Activated CD8-positive, alpha-beta T cell treated with anti-CD3 and anti-CD28 coated beads, Interleukin-2, amount 10 ng/mL, durations not matched to agents 7 days and 5 days (primary cell): ENCODE results near the gene IFI27L2. TPM values are rescaled to one million over a fixed set of nuclear protein-coding genes. Genes with fewer than 3 reads are reported as not detected.

Experiments
- ATAC-seq: fragments of 150-1000 bp; cut with Tn5 transposase; one replicate; pipeline ENCODE4 v1.10.0; 2021; ENCODE audit warnings: moderate library complexity
- CTCF ChIA-PET: fragments of 350-600 bp; sonication (Branson Sonifier 250); formaldehyde crosslinking; loops from one replicate; lab custom pipeline; 2021; ENCODE audit warnings: antibody characterized with exemption; lab: Charles Lee
- POLR2A ChIA-PET: fragments of 350-600 bp; sonication (Branson Sonifier 250); formaldehyde crosslinking; loops from one replicate; lab custom pipeline; 2021; ENCODE audit warnings: antibody characterized with exemption; lab: Charles Lee
- DNase-seq: peaks from one replicate; pipeline ENCODE4 v3.0.0-alpha.2; 2020
- H3K27ac Mint-ChIP-seq: one replicate; pipeline ENCODE4 v1.8.0; 2021; ENCODE audit warnings: mild to moderate bottlenecking, mixed read lengths
- H3K27me3 Mint-ChIP-seq: one replicate; pipeline ENCODE4 v1.8.0; 2021; ENCODE audit warnings: low read depth, mixed read lengths
- H3K36me3 Mint-ChIP-seq: one replicate; pipeline ENCODE4 v1.8.0; 2021; ENCODE audit warnings: low read depth, mixed read lengths
- H3K4me1 Mint-ChIP-seq: one replicate; pipeline ENCODE4 v1.8.0; 2021; ENCODE audit warnings: low read depth, mixed read lengths
- H3K4me3 Mint-ChIP-seq: one replicate; pipeline ENCODE4 v1.8.0; 2021; ENCODE audit warnings: mild to moderate bottlenecking, mixed read lengths
- H3K9me3 Mint-ChIP-seq: one replicate; pipeline ENCODE4 v1.8.0; 2022; ENCODE audit warnings: mixed read lengths; ENCODE audit not compliant: insufficient read depth
- total RNA-seq, 2 experiments: library from RNA; stranded (reverse); gene quantifications; one replicate each; pipeline ENCODE4 v1.2.3, GENCODE V29; 2021

The IFI27L2 gene
- total RNA-seq, result 10 to 100 TPM; 65.2 to 74.6 TPM

- DNase-seq, result peak; percentile 84
- Mint-ChIP-seq H3K27me3 (peaks cover 11% of the 10 kb centered on the region), H3K36me3 (peaks cover 6% of the 10 kb centered on the region), H3K4me3 (peak within 1 kb of the TSS; percentile 78), H3K4me1 (peaks cover 17% of the 10 kb centered on the region), H3K9me3 (no peaks in the 10 kb centered on the region), H3K27ac (peak within 1 kb of the TSS; percentile 88)
- CTCF ChIA-PET, result interaction anchor here (0.8 to 5.5 kb wide), 15 partner anchors 7 to 191 kb away, joined by 3 to 79 read pairs (median 4); partner anchors contain the start of genes DDX24 and IFI27L1
- POLR2A ChIA-PET, result interaction anchor here (0.7 to 1.2 kb wide), 5 partner anchors 34 to 201 kb away, joined by 3 to 8 read pairs (median 3); partner anchors contain the start of genes DDX24 and IFI27L1
- ATAC-seq, result peak; percentile 98
Observed at GRCh38 chr14:94129111-94129757, at the start of gene IFI27L2. IFI27L2 (minus strand) TSS chr14:94129604; CDS start chr14:94129564, 40 bp downstream.

DNA sequence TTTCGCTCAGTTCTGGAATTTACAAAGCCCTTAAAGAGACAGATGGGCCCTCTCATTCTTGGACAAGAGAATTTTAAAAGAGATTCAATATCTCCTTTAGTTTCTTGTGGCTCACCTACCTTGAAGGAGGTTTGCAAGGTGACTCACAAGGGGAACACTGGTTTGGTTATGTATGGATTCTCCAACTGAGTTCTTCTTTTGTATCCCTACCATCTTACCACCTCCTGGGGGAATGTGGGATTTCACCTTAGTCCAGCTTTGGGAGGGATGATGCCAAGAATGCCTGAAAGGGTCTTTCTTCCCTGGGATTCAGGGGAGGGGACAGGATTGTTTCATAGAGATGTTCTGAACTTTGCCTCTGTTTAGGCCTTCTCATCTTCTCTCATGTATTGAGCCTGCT, 48.4 kb upstream of the IFI27L2 start:
- peaks cover 26% of the 10 kb centered on the region for H3K4me1 Mint-ChIP-seq
- CTCF ChIA-PET, result interaction anchor here (1.3 to 7.5 kb wide), 2 partner anchors 42 to 47 kb away, joined by 3 to 79 read pairs; partner anchors contain the start of gene IFI27L2
- H3K27ac Mint-ChIP-seq, result no peak overlapping the region

DNA sequence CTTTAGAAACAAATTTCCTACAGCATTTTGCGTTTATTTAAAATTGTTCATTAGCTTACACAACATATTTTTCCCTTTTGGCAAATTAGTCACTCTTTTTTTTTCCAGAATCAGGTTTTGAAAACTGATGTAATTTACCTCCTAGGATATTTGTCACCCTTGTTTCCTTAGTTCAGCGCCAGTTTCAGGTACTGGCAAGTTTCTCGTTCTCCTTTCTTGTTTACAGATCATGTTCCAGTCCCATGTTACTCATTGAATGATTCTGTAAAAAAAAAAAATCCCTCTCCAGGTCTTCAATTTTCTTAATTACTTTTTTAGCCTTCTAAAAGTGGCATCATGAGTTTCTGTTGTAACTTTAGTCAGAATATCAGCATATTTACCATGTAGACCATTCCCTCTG, 47.4 kb upstream of the IFI27L2 start:
- Mint-ChIP-seq H3K4me1 (peaks cover 27% of the 10 kb centered on the region), H3K27ac (no peak overlapping the region), H3K4me3 (no peak overlapping the region), H3K36me3 (no peaks in the 10 kb centered on the region), H3K27me3 (peaks cover 61% of the 10 kb centered on the region), H3K9me3 (no peaks in the 10 kb centered on the region)
- POLR2A ChIA-PET, result no interaction called here
- DNase-seq (no peak), ATAC-seq (no peak)
- CTCF ChIA-PET, result interaction anchor here (1.3 kb wide), 1 partner anchor 41 kb away, joined by 3 read pairs; no protein-coding TSS in a partner anchor

More for the DNA sequence above, 48.4 kb upstream of the IFI27L2 start:
- DNase-seq (no peak), ATAC-seq (no peak)
- Mint-ChIP-seq H3K4me3 (no peak overlapping the region), H3K36me3 (no peaks in the 10 kb centered on the region), H3K9me3 (no peaks in the 10 kb centered on the region), H3K27me3 (peaks cover 55% of the 10 kb centered on the region)
- POLR2A ChIA-PET, result no interaction called here

DNA sequence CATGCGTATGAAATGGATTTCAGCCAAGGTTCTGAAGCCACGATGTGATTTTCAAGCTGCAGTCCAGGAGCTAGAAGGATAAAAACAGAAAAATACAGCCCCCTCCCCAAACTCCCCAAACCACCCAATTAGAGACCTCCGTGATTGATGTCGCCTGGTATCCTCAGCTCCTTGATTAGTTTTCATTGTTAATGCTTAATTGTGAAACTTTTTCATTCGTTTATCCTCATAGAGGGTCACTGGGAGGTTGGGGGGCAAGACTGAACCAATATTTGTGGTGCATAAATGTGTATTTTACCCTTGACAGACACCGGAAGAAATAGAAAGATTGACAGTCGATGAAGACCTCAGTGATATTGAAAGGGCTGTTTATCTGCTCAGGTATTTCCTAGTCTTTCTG, 46.3 kb upstream of the IFI27L2 start:
- Mint-ChIP-seq H3K9me3 (no peaks in the 10 kb centered on the region), H3K4me1 (peaks cover 23% of the 10 kb centered on the region), H3K27ac (no peak overlapping the region), H3K4me3 (no peak overlapping the region), H3K27me3 (peaks cover 66% of the 10 kb centered on the region), H3K36me3 (no peaks in the 10 kb centered on the region)
- ATAC-seq, result no peak
- CTCF ChIA-PET, result interaction anchor here (1.4 to 3.4 kb wide), 4 partner anchors 14 to 236 kb away, joined by 3 to 15 read pairs (median 12); no protein-coding TSS in a partner anchor
- POLR2A ChIA-PET, result no interaction called here
- DNase-seq, result no peak

DNA sequence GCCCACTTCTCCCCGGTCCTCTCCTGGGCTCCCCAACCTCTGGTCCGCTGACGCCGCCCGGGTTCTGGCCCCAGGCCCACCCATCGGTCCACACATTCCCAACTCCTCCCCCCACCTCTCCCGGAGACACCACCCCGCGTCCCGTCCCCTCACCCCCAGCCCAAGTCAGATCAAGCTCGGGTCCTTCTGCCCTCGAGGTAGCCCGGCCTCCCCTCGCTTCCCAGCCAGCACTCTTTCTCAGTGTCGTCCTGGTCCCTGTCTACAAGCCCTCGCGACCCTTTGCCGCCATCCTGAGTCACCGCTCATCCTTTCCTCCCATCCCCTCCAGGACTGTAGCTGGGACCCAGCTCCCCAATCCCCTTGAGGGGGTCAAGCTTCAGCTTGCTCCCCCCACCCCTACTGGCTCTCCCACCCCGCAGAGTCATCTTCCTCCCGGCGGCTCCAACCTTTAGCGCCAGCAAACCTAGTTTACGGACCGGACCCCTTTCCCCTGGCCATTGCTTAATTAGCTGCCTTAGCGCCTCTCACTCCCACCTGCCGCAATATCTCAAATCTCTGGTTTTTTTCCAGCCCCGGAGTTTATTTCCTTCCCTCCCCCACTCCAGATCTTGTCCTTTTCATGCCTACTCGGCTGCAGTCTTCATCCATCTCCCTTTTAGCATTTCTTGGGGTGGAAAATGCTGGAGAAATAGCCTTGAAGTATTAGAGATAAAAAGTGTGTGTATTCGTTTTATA, 45.8 kb upstream of the IFI27L2 start:
- POLR2A ChIA-PET, result interaction anchor here (0.6 kb wide), 1 partner anchor 102 kb away, joined by 4 read pairs; no protein-coding TSS in a partner anchor
- peaks cover 18% of the 10 kb centered on the region for H3K4me1 Mint-ChIP-seq
- CTCF ChIA-PET, result interaction anchor here (1.4 to 3.4 kb wide), 4 partner anchors 13 to 235 kb away, joined by 3 to 15 read pairs (median 12); no protein-coding TSS in a partner anchor
- H3K27me3 Mint-ChIP-seq, result peaks cover 67% of the 10 kb centered on the region
- H3K27ac Mint-ChIP-seq, result no peak overlapping the region
- no peaks in the 10 kb centered on the region for H3K36me3 Mint-ChIP-seq
- H3K4me3 Mint-ChIP-seq, result peak overlapping the region; percentile 61
- no peaks in the 10 kb centered on the region for H3K9me3 Mint-ChIP-seq
- ATAC-seq (no peak), DNase-seq (no peak)

- Mint-ChIP-seq H3K4me3 (peak overlapping the region; percentile 28), H3K9me3 (no peaks in the 10 kb centered on the region), H3K4me1 (peaks cover 18% of the 10 kb centered on the region), H3K27me3 (peaks cover 70% of the 10 kb centered on the region), H3K36me3 (no peaks in the 10 kb centered on the region), H3K27ac (no peak overlapping the region)
- POLR2A ChIA-PET, result interaction anchor here (0.6 kb wide), 1 partner anchor 101 kb away, joined by 4 read pairs; no protein-coding TSS in a partner anchor
- DNase-seq (no peak), ATAC-seq (no peak)
- CTCF ChIA-PET, result interaction anchor here (1.4 to 3.4 kb wide), 4 partner anchors 13 to 235 kb away, joined by 3 to 15 read pairs (median 12); no protein-coding TSS in a partner anchor
Observed at GRCh38 chr14:94174604-94175010, 45.2 kb upstream of the IFI27L2 start.

DNA sequence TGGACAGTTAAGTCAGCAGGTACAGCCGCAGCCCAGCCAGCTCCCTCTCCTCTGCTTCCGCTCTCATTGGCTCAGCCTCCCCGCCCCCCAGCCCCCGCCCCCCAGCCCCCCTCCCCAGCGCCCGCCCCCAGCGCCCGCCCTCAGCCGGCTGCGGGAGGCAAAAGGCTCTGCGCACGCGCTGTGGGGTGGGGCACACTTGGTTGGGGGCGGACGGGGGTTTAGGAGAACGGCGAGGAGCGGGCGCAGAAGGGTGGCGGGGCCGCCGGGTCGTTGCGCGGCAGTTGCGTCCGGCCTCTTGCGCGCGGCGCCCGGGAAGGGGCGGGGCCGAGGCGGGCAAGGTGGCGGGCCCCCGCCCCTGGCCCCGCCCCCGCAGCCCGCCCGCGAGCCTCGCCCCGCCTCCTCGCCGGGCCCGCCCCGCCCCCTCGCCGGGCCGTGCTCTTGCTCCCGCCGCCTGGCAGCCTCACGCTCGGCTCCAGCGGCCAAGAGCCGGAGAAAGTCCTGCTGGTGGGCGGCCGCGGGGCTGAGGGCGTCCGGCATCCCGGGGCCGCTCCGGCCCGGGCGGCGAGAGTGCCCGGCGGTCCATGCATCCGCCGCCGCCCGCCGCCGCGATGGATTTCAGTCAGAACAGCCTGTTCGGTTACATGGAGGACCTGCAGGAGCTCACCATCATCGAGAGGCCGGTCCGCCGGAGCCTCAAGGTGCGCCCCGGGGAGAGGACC, 44.6 kb upstream of the IFI27L2 start, which contains the start of gene PPP4R4:
TSS of gene PPP4R4 (plus strand) at position 438 of the 719 bp plus-strand sequence. CDS start at position 582, 144 bp downstream.
- Mint-ChIP-seq H3K4me3 (peak within 1 kb of the TSS; percentile 70), H3K36me3 (no peaks in the 10 kb centered on the region), H3K27me3 (peaks cover 66% of the 10 kb centered on the region), H3K4me1 (peaks cover 18% of the 10 kb centered on the region), H3K27ac (peak within 1 kb of the TSS; percentile 59), H3K9me3 (no peaks in the 10 kb centered on the region)
- ATAC-seq (peak; percentile 92), DNase-seq (peak; percentile 89)
- CTCF ChIA-PET, result interaction anchor here (1.3 to 3.4 kb wide), 4 partner anchors 16 to 234 kb away, joined by 4 to 15 read pairs (median 12); no protein-coding TSS in a partner anchor
- POLR2A ChIA-PET, result no interaction called here

- H3K27me3 Mint-ChIP-seq, result peaks cover 63% of the 10 kb centered on the region
- ATAC-seq (no peak), DNase-seq (no peak)
- no peaks in the 10 kb centered on the region for H3K9me3 Mint-ChIP-seq
- H3K4me1 Mint-ChIP-seq, result peaks cover 18% of the 10 kb centered on the region
- peak overlapping the region; percentile 70 for H3K4me3 Mint-ChIP-seq
- ChIA-PET POLR2A (interaction anchor here (0.7 kb wide), 1 partner anchor 11 kb away, joined by 3 read pairs; no protein-coding TSS in a partner anchor), CTCF (interaction anchor here (1.3 to 3.4 kb wide), 2 partner anchors 15 to 233 kb away, joined by 4 to 15 read pairs; no protein-coding TSS in a partner anchor)
- no peaks in the 10 kb centered on the region for H3K36me3 Mint-ChIP-seq
- H3K27ac Mint-ChIP-seq, result peak overlapping the region; percentile 59
Observed at GRCh38 chr14:94173471-94173884, 44.1 kb upstream of the IFI27L2 start.

DNA sequence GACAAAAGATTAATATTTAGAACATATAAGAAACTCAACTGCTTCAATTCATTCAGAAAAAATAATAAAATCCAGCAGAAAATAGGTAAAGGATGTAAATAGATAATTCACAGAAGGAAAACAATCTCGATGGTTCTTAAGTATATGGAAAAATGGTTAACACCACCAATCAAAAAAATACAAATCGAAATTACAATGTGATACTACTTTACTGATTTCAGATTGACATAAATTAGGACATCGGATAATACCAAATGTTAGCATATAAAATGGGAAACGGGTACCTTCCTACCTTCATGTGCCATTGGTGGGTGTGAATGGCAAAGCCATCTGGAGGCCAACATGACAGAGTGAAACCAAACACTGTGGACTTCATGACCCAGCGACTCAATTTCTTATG, 43.1 kb upstream of the IFI27L2 start:
- peak overlapping the region; percentile 70 for H3K4me3 Mint-ChIP-seq
- CTCF ChIA-PET, result no interaction called here
- H3K27me3 Mint-ChIP-seq, result peaks cover 57% of the 10 kb centered on the region
- no peak overlapping the region for H3K27ac Mint-ChIP-seq
- DNase-seq (no peak), ATAC-seq (no peak)
- no peaks in the 10 kb centered on the region for H3K9me3 Mint-ChIP-seq
- no peaks in the 10 kb centered on the region for H3K36me3 Mint-ChIP-seq
- POLR2A ChIA-PET, result no interaction called here
- peaks cover 18% of the 10 kb centered on the region for H3K4me1 Mint-ChIP-seq

GRCh38 chr14:94171208-94171607, 41.8 kb upstream of the IFI27L2 start:
- Mint-ChIP-seq H3K4me1 (peaks cover 18% of the 10 kb centered on the region), H3K36me3 (no peaks in the 10 kb centered on the region), H3K4me3 (no peak overlapping the region), H3K9me3 (no peaks in the 10 kb centered on the region), H3K27ac (no peak overlapping the region), H3K27me3 (peaks cover 56% of the 10 kb centered on the region)
- ChIA-PET POLR2A (no interaction called here), CTCF (interaction anchor here (1.2 to 2.4 kb wide), 6 partner anchors 9 to 231 kb away, joined by 3 to 11 read pairs (median 4); no protein-coding TSS in a partner anchor)
- ATAC-seq (no peak), DNase-seq (no peak)
